NCI-H774 (cell line): ENCODE results near the gene DNAJB1.
"Not testable (repeated sequence)": the region's sequence is repeated elsewhere in the genome, so short reads cannot be mapped to it uniquely, and the experiment has no call there.

ENCODE experiments used
- DNase-seq: peaks from one replicate; lab custom pipeline; 2025; lab: John Stamatoyannopoulos, UW

The DNAJB1 gene

GRCh38 chr19:14519860-14520407 is 1.7 kb upstream of the DNAJB1 start:
- DNase-seq: no peak

- DNase-seq: no peak
These were observed 1.2 kb upstream of the DNAJB1 start for GRCh38 chr19:14519245-14519859.

- no peak for DNase-seq
These were observed 754 bp downstream of the DNAJB1 start for GRCh38 chr19:14517446-14517839.

- no peak for DNase-seq
These were observed 1.3 kb downstream of the DNAJB1 start for GRCh38 chr19:14516746-14517438.

- no peak for DNase-seq
These were observed 2.1 kb downstream of the DNAJB1 start for GRCh38 chr19:14516048-14516534.

- DNase-seq: no peak
These were observed 2.6 kb downstream of the DNAJB1 start for GRCh38 chr19:14515501-14516047.

GRCh38 chr19:14514215-14514863 is 3.9 kb downstream of the DNAJB1 start:
- DNase-seq: no peak

GRCh38 chr19:14512406-14512961 is 5.7 kb downstream of the DNAJB1 start:
- no peak for DNase-seq

- DNase-seq: no peak
These were observed 7.0 kb downstream of the DNAJB1 start for GRCh38 chr19:14511229-14511593.

GRCh38 chr19:14510311-14511228 is 7.6 kb downstream of the DNAJB1 start:
- no peak for DNase-seq

- DNase-seq: no peak
These were observed 10.3 kb downstream of the DNAJB1 start for GRCh38 chr19:14507704-14508542.

- DNase-seq: no peak
These were observed 12.5 kb downstream of the DNAJB1 start for GRCh38 chr19:14505488-14506239.

- not testable (repeated sequence) for DNase-seq
These were observed 13.6 kb downstream of the DNAJB1 start for GRCh38 chr19:14504575-14504974.

- DNase-seq: no peak
These were observed 14.9 kb downstream of the DNAJB1 start for GRCh38 chr19:14503285-14503684.

- DNase-seq: peak; percentile 32
These were observed 15.7 kb downstream of the DNAJB1 start for GRCh38 chr19:14502334-14503092.

GRCh38 chr19:14497228-14497921 is 20.8 kb downstream of the DNAJB1 start:
- DNase-seq: no peak

- no peak for DNase-seq
These were observed 21.4 kb downstream of the DNAJB1 start for GRCh38 chr19:14496834-14497227.
